HG03571 (cell line): ENCODE data around the gene FLT3.
A peak's percentile ranks its signal among the peaks of the same experiment; 100 is the strongest.
"Not testable (repeated sequence)": the region's sequence is repeated elsewhere in the genome, so short reads cannot be mapped to it uniquely, and the experiment has no call there.

Experiments used
- ATAC-seq: cut with Tn5 transposase; IDR thresholded peaks from one replicate; pipeline ENCODE4 v1.9.1; 2021; ENCODE audit not compliant: unreplicated experiment

FLT3 gene

DNA sequence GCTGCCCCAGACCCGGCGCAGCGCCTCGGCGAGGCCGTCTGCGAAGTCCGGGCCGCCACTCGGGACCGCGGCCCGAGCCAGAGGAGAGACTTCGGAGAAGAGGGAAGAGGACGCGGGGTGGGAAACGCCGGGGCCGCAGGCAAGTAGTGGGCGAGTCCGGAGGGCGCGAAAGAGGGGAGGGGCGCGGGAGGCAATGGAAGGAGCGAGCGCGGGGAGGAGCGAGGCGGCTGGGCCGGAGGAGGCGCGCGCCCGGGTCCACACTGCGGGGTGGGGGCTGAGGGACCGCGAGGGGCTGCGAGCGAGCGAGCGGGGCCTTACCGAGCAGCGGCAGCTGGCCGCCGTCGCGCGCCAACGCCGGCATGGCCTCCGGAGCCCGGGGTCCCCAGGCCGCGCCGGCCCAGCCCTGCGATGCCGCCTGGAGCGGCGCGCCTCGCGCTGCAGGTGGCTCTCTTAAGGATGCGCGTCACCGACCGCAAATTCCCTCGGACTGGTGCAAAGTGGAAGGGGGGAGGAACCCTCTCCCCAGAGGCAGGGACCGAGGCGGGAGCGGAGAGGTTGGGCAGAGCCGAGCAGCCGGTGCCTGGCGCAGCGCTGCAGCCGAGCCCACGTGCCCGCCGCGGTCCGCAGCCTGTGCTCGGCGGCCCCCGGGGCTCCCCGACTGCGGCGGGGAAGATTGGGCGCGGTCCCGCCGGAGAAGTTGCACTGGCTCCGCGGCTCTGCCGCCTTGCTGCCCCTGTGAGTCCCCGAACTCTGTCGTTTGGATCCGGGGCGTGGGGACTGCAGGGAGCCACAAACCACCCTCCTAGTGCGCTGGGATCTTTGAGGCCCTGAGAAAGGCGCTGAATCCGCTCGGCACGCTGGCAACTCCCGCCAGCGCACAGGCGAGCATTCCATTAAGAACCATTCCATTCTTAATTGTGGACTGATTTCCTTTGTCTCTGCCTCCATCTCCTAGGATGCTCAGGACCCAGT, at the start of gene FLT3:
FLT3 (minus strand) TSS at position 427 of the 972 bp plus-strand sequence; CDS start at position 361, 66 bp downstream.
- ATAC-seq, result no peak

- ATAC-seq, result no peak
These were observed 47.1 kb upstream of the FLT3 start for GRCh38 chr13:28147495-28147894.

- ATAC-seq, result no peak
These were observed 44.7 kb upstream of the FLT3 start for GRCh38 chr13:28145049-28145448.

DNA sequence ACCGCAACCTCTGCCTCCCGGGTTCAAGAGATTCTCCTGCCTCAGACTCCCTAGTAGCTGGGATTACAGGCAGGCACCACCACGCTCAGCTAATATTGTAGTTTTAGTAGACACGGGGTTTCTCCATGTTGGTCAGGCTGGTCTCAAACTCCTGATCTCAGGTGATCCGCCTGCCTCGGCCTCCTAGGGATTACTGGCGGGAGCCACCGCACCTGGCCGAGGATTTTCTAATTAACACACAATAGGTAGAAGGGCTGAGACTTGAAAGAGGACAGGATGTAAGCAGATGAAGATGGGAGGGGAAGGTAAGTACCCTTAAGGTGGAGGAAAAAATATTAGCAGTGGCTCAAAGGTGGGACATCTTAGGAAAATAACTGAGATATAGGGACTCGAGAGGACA, 41.2 kb upstream of the FLT3 start:
- not testable (repeated sequence) for ATAC-seq

DNA sequence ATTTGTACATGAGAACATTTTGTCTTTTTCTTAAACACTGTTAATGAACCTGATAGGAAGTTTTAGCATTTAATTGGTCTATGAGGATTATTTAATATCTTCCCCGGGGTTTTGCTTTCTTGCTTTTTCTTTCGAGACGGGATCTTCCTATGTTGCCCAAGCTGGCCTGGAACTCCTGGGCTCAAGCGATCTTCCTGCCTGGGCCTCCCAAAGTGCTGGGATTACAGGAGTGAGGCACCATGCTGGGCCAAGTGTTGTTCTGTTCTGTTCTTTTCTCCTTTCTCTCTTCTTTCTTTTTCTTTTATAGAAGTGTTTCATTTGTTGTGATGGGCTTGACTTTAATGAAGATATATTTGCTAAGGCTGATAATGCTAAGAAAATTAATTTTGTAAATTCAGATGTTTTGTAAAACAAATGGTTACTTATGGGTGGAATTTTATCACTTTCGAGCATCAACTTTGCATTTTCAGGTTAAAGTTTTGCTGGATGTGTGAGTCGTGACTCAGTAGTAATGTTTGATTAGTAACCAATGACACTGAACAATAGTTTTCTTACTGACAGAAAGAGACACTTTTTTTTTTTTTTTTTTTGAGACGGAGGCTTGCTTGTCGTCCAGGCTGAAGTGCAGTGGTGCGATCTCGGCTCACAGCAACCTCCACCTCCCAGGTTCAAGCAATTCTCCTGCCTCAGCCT, 40.2 kb upstream of the FLT3 start:
- no peak for ATAC-seq

DNA sequence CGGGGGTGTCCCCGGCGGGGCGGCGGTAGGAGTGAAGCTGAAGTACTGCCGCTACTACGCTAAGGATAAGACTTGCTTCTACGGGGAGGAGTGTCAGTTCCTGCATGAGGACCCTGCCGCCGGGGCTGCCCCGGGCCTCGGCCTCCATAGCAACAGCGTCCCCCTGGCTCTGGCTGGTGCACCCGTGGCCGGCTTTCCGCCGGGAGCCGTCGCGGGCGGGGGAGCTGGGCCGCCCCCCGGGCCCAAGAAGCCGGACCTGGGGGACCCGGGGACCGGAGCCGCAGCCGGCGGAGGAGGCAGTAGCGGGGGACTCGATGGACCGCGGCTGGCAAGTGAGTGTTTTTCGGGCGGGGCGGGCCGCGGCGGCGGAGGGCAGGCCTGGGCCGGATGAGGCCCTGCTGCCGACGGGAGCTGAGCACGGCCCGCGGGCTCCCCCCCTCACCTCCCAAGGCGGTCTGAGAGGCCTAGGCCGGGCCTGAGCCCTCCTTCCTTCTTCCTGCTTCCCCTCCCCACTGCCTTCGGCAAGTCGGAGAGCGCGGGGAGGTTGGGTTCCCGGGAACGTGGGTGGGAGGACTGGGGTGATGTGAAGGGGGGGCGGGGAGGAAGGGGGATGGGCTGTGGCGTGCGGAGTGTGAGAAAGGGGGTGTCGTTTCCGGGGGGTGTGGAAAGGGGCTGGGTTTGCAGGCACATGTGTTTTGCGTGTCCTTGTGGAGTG, 38.5 kb upstream of the FLT3 start:
- peak; percentile 40 for ATAC-seq

DNA sequence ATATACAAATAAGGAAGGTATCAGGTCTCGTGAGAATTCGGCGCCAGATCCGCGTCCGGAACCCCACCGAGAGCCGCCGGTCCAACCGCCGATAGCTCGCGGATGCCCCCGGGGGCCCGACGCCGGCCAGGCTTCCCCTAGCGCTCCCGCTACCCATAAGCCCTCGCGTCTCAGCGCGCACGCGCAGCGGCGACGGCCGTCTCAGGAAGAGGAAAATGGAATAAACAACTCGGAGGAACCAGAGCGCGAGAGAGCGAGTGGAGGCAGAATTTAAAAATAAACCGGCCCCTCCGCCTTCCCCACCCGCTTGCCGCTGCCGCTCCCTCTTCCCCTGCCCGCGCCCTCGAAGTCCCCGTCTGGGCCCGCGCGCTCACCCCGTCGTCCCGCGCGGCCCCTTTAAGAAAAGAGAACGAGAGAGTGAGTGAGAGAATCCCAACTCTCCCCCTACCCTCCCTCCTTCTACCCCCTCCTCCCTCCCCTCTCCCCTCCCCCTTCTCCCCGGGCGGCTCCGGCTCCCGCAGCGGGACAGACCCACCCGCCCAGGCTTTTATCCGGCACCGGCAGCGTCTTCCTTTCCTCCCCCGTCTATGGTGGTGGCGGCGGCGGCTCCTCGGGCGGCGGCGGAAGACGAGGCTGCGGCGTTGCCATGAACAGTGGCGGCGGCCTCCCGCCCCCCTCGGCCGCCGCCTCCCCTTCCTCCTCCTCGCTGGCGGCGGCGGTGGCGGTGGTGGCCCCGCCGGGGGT, 37.8 kb upstream of the FLT3 start, which contains the start of gene PAN3:
PAN3 (plus strand) TSS at position 534 of the 744 bp plus-strand sequence; CDS start at position 647, 113 bp downstream.
- ATAC-seq, result peak; percentile 48

DNA sequence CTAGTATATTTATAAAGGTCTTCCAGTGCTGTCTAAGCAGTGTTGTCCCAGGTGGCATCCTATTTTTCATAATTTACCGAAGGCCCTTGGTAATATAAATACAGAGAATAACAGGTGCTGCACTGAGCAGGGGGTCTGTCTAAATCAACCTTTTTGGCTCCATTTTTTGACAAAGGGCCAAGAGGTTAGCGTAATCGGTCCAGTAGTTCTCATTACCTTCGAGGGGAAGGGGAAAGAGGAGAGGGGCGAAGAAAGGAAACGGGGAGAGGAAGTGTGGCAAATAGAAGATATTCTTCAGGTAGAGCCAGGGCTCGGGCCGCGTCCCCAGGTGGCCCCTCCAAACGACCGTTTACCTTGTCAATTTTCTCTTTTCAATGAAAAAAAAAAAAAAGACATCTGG, 37.2 kb upstream of the FLT3 start:
- ATAC-seq, result peak; percentile 5

DNA sequence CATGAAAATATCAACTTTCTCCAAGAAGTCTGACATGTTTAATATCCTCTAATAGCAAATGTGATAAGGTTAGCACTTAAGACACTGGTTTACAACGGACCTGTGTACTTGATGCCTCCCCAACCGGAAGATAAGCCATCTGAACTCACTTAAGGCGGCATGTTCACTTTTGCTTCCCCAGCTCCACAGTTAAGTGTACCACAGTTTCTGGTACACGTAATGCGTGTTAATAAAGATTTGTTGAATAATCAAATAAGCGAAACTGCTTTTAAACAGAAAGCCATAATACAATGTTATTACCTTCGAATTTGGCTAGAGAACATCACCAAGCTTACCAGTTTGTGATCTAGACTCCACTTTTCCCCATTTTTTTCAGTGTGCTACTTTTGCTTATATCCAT, 36.5 kb upstream of the FLT3 start:
- ATAC-seq, result no peak

GRCh38 chr13:28131646-28132045, 31.3 kb upstream of the FLT3 start:
- ATAC-seq, result no peak

DNA sequence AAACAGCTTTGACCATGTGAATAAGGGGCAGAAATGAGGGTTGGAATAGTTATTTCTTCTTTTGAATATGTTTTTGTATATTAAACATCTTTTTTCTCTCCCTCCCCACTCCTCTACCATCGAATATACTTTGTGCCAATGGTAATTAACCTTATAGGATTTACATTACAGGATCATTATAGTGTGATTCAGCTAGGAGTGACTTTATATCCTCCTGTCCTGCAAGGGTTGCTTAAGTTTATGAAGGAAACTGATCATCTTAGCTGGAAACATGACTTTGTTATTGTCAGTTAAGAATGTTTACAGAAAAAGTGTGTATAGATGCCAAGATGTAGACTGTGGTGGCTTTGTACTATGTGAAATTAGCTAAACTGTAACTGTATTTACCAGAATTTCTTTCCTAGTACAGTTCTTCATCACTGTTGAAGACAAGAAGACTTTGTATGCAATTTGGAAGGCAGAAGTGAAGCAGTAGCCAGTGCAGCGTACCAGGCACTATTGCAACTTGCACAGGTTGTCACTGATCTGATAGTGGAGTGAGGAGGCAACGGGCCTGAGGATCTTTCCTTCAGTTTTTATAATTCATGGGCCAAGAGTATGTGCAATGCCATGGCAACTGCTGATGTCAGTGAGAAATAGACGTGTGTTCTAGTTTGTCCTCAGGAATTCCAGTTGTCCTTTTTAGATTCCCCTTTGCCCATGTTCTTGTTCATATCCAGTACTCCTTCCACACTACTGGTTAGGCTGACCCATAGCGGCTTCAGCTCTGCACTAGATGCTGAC, 29.7 kb upstream of the FLT3 start:
- no peak for ATAC-seq

- ATAC-seq, result no peak
These were observed 28.6 kb upstream of the FLT3 start for GRCh38 chr13:28128926-28129325.

DNA sequence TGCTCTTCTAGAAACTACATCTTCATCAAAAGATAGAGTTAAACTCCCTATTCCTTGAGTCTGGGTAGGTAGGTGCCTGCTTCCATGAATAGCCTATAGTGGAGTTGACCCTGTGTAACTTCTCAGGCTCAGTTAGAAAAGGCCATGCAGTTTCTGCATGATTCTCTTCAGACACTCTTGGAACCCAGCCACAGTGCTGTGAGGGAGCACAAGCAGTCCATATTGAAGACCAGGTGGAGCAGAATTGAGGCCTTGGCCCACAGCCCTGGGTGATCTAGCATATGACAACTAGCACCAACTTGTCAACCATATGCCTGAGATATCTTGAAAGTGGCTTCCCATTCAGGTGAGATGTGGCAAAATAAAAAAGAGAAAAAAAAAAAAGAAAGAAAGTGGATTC, 27.7 kb upstream of the FLT3 start:
- no peak for ATAC-seq

DNA sequence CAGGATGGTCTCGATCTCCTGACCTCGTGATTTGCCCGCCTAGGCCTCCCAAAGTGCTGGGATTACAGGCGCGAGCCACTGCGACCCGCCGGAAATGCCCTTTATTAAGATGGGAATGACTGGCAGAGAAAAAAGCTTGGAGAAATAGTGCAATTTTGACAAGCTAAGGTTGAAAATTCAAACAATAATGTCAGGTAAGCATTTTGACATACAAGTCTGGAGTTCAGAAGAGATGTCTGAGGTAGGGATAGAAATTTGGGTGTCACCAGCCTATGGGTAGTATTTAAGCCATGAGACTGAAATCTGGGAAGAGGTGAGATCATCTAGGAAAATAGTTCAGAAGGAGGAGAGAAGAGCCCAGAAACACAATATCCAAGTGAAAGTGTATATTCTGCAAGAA, 20.8 kb upstream of the FLT3 start:
- no peak for ATAC-seq

GRCh38 chr13:28120317-28120716, 19.9 kb upstream of the FLT3 start:
- ATAC-seq, result no peak

GRCh38 chr13:28117689-28118377, 17.5 kb upstream of the FLT3 start:
- ATAC-seq, result no peak

DNA sequence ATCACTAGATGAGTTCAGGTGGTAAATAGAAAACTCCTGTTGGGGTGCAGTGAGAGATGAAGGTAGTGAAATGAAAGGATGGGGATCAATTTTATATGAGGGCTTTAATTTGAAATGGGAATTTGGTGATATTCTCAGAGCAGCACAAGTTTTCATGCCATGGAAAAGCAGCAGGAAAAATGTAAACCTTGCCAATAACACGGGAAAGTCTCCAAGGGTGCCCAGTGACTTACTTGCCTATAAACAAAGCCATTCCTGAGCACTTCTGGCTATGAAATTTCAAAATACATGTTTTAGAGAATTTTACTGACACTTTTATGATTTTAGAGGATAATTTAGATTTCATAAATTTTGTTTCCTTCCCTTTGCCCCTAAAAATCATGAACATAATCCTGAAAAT, 16.4 kb upstream of the FLT3 start:
- no peak for ATAC-seq

DNA sequence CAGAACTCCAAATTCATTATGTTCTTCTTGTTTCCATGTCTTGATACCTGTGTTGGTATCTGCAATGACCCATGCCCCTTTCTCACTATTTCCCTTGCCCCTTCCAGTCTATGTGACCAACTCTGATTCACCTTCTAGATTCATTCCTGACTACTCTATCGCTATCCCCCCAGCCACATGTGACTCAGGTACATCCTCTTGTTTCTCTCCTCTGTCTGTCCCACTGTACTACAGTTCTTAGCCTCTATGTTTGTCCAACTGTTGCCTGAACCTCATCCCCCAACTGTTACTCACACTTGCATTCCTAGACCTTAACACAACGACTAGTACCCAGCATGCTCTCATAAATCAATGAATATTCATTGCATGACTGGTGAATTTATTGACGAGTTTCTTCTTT, 10.0 kb upstream of the FLT3 start:
- ATAC-seq, result no peak

GRCh38 chr13:28106976-28107375, 6.6 kb upstream of the FLT3 start:
- no peak for ATAC-seq
